Breast epithelium (tissue), 4 donors: Measurements from ENCODE around the gene FLG2. TPM values are rescaled to one million over a fixed set of nuclear protein-coding genes. Genes with fewer than 3 reads are reported as not detected.
"Not testable (repeated sequence)": the region's sequence is repeated elsewhere in the genome, so short reads cannot be mapped to it uniquely, and the experiment has no call there.

Experiments
- DNase-seq, 2 donors: peaks; one replicate each; pipeline ENCODE4 v3.0.0-alpha.2; 2019; ENCODE audit warnings: low spot score in 2 of 2
- H3K27ac ChIP-seq, 2 donors: fragments of 200-600 bp; sonication (generic) in 1 of 2; one replicate each; pipeline ENCODE4 v1.5.1; 2016 to 2019; ENCODE audit warnings: mild to moderate bottlenecking in 1 of 2
- H3K27me3 ChIP-seq, 2 donors: fragments of 200-600 bp; sonication (generic) in 1 of 2; one replicate each; pipeline versions ENCODE4 v1.5.1 to v1.6.0; 2017 to 2019; ENCODE audit warnings: control low read depth in 1 of 2, mild to moderate bottlenecking in 1 of 2
- H3K36me3 ChIP-seq: fragments of 200-600 bp; one replicate; pipeline ENCODE4 v1.5.1; 2019
- H3K4me1 ChIP-seq, 2 donors: fragments of 200-600 bp; sonication (generic); one replicate each; pipeline ENCODE4 v1.5.1; 2016 to 2019; ENCODE audit warnings: control low read depth in 1 of 2
- H3K4me3 ChIP-seq, 3 donors: fragments of 200-600 bp; sonication (generic); 1 replicate in 2 of 3; 2 replicates in 1 of 3; pipeline ENCODE4 v1.5.1; 2016 to 2019; ENCODE audit warnings: mild to moderate bottlenecking in 3 of 3, moderate library complexity in 2 of 3
- H3K9me3 ChIP-seq, 2 donors: fragments of 200-600 bp; sonication (generic) in 1 of 2; one replicate each; pipeline ENCODE4 v1.5.1; 2016 to 2019; ENCODE audit warnings: control low read depth in 1 of 2
- POLR2A ChIP-seq: fragments of 450-650 bp; IDR thresholded peaks from one replicate; pipeline ENCODE4 v1.6.1; 2016; ENCODE audit warnings: antibody characterized with exemption, mild to moderate bottlenecking, moderate library complexity
- POLR2AphosphoS5 ChIP-seq, 3 donors: sonication (generic); formaldehyde crosslinking; IDR thresholded peaks; one replicate each; pipeline ENCODE4 v1.6.1; 2017; ENCODE audit warnings: antibody characterized with exemption in 3 of 3
- intact Hi-C: fragments of 100-400 bp; cut with DNase I; formaldehyde crosslinking; loops from one replicate; pipeline ENCODE4 v1.15.1; 2023; ENCODE audit warnings: low total_unique reads
- total RNA-seq, 3 donors: library from RNA; depleted of rRNA; stranded (reverse); fragments of >200 nt; gene quantifications; one replicate each; pipeline ENCODE4 v1.1.0, GENCODE V29; 2016
- TF ChIP-seq, protein P1 (sequence below), 3 donors: fragments of 450-650 bp; IDR thresholded peaks; one replicate each; pipeline ENCODE4 v1.5.1; 2016 to 2017; ENCODE audit warnings: antibody characterized with exemption in 3 of 3, mild to moderate bottlenecking in 3 of 3, moderate library complexity in 3 of 3

FLG2 gene
- total RNA-seq, 3 donors from 2014 or later: not detected

GRCh38 chr1:152325111-152325510 is 34.7 kb downstream of the FLG2 start, which contains the start of gene FLG:
Gene FLG (minus strand): TSS chr1:152325239. CDS start chr1:152315456, 9,783 bp downstream.
- TF ChIP-seq POLR2AphosphoS5 (IDR thresholded peaks at IDR 0.05) (no peak), POLR2A (no peak)
- TF ChIP-seq, protein P1, sequence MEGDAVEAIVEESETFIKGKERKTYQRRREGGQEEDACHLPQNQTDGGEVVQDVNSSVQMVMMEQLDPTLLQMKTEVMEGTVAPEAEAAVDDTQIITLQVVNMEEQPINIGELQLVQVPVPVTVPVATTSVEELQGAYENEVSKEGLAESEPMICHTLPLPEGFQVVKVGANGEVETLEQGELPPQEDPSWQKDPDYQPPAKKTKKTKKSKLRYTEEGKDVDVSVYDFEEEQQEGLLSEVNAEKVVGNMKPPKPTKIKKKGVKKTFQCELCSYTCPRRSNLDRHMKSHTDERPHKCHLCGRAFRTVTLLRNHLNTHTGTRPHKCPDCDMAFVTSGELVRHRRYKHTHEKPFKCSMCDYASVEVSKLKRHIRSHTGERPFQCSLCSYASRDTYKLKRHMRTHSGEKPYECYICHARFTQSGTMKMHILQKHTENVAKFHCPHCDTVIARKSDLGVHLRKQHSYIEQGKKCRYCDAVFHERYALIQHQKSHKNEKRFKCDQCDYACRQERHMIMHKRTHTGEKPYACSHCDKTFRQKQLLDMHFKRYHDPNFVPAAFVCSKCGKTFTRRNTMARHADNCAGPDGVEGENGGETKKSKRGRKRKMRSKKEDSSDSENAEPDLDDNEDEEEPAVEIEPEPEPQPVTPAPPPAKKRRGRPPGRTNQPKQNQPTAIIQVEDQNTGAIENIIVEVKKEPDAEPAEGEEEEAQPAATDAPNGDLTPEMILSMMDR (IDR thresholded peaks at IDR 0.05): no peak
- intact Hi-C loops: no loop called here

DNA sequence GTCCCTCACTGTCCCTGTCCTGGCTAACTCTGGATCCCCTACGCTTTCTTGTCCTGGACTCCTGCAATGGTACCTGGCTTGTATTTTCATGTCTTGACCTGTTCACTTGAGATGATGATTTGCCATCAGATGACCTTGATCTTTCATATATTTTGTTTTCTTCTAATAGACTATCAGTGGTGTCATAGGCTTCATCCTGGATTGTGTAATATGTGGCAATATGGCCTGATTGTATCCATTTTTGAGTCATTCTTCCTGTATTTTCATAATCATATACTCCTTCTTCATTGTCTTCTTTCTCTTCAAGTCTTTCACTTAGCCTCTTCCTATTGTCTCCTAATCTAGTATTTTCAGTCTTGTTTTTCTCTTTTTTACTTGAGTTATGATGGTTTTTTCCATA is 45.8 kb downstream of the FLG2 start:
- Histone ChIP-seq H3K4me3 (no peak overlapping the region), H3K4me1 (no peaks in the 10 kb centered on the region), H3K36me3 (no peaks in the 10 kb centered on the region), H3K27me3 (no peaks in the 10 kb centered on the region), H3K9me3 (peaks cover 0 to 11% of the 10 kb centered on the region in 2 donors), H3K27ac (no peak overlapping the region)
- intact Hi-C loops: no loop called here
- no peak for TF ChIP-seq POLR2A
- TF ChIP-seq POLR2AphosphoS5 (IDR thresholded peaks at IDR 0.05): no peak
- TF ChIP-seq, protein P1 (IDR thresholded peaks at IDR 0.05): no peak
- no peak for DNase-seq

More at GRCh38 chr1:152325111-152325510, 34.7 kb downstream of the FLG2 start, which contains the start of gene FLG:
- H3K9me3 ChIP-seq: no peaks in the 10 kb centered on the region
- H3K27ac ChIP-seq: no peak within 1 kb of the TSS
- no peaks in the 10 kb centered on the region for H3K27me3 ChIP-seq
- no peaks in the 10 kb centered on the region for H3K36me3 ChIP-seq
- no peaks in the 10 kb centered on the region for H3K4me1 ChIP-seq
- DNase-seq: no peak
- no peak within 1 kb of the TSS for H3K4me3 ChIP-seq

- H3K27ac ChIP-seq: no peak overlapping the region
- H3K4me1 ChIP-seq: no peaks in the 10 kb centered on the region
- DNase-seq: no peak
- intact Hi-C loops: no loop called here
- no peaks in the 10 kb centered on the region for H3K36me3 ChIP-seq
- H3K27me3 ChIP-seq: no peaks in the 10 kb centered on the region
- H3K9me3 ChIP-seq: peaks cover 0 to 15% of the 10 kb centered on the region in 2 donors
- TF ChIP-seq POLR2AphosphoS5 (IDR thresholded peaks at IDR 0.05) (no peak), POLR2A (no peak)
- TF ChIP-seq, protein P1 (IDR thresholded peaks at IDR 0.05): no peak
- H3K4me3 ChIP-seq: no peak overlapping the region
Observed at GRCh38 chr1:152313319-152313801, 46.4 kb downstream of the FLG2 start.

GRCh38 chr1:152312169-152312568 is 47.6 kb downstream of the FLG2 start:
- H3K27me3 ChIP-seq, H3K36me3 ChIP-seq, intact Hi-C loops, H3K4me1 ChIP-seq, DNase-seq, H3K27ac ChIP-seq, H3K4me3 ChIP-seq: not testable (repeated sequence)
- peaks cover 0 to 17% of the 10 kb centered on the region in 2 donors for H3K9me3 ChIP-seq

GRCh38 chr1:152309955-152310354 is 49.9 kb downstream of the FLG2 start:
- intact Hi-C loops: no loop called here
- Histone ChIP-seq H3K27ac (no peak overlapping the region), H3K9me3 (peaks cover 0 to 18% of the 10 kb centered on the region in 2 donors), H3K27me3 (no peaks in the 10 kb centered on the region), H3K4me3 (no peak overlapping the region), H3K36me3 (no peaks in the 10 kb centered on the region), H3K4me1 (no peaks in the 10 kb centered on the region)
- no peak for TF ChIP-seq POLR2A
- TF ChIP-seq, protein P1 (IDR thresholded peaks at IDR 0.05): no peak
- DNase-seq: no peak

GRCh38 chr1:152309320-152309901 is 50.4 kb downstream of the FLG2 start:
- H3K4me3 ChIP-seq, DNase-seq, H3K4me1 ChIP-seq, intact Hi-C loops, H3K27me3 ChIP-seq, H3K27ac ChIP-seq, H3K36me3 ChIP-seq: not testable (repeated sequence)
- H3K9me3 ChIP-seq: peaks cover 0 to 20% of the 10 kb centered on the region in 2 donors

- H3K4me1 ChIP-seq, DNase-seq, intact Hi-C loops, H3K27ac ChIP-seq, H3K27me3 ChIP-seq, H3K4me3 ChIP-seq, H3K36me3 ChIP-seq: not testable (repeated sequence)
- H3K9me3 ChIP-seq: peaks cover 0 to 23% of the 10 kb centered on the region in 2 donors
Observed at GRCh38 chr1:152308758-152309157, 51.0 kb downstream of the FLG2 start.

DNA sequence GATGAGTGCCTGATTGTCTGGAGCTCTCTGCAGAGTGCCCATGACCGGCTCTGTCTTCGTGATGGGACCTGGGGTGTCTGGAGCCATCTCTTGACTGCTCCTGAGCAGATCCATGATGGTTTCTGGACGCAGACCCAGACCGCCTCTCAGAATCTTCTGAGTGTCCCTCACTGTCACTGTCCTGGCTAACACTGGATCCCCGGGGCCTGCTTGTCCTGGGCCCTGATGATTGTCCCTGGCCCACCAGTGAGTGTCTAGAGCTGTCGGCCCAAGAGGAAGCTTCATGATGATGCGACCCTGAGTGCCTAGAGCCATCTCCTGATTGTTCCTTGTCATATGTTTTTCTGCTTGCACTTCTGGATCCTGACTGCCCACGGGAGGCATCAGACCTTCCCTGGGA is 51.8 kb downstream of the FLG2 start:
- H3K36me3 ChIP-seq, H3K27me3 ChIP-seq, H3K27ac ChIP-seq, DNase-seq, intact Hi-C loops, H3K4me1 ChIP-seq, H3K4me3 ChIP-seq: not testable (repeated sequence)
- H3K9me3 ChIP-seq: peaks cover 0 to 23% of the 10 kb centered on the region in 2 donors

- H3K36me3 ChIP-seq, H3K27ac ChIP-seq, H3K27me3 ChIP-seq, H3K4me3 ChIP-seq, DNase-seq, H3K4me1 ChIP-seq, intact Hi-C loops: not testable (repeated sequence)
- H3K9me3 ChIP-seq: peaks cover 0 to 22% of the 10 kb centered on the region in 2 donors
Observed at GRCh38 chr1:152306123-152306522, 53.7 kb downstream of the FLG2 start.
